ENCODE results near the gene FBXL16.
A peak's percentile ranks its signal among the peaks of the same experiment; 100 is the strongest.
"Not testable (repeated sequence)": the region's sequence is repeated elsewhere in the genome, so short reads cannot be mapped to it uniquely, and the experiment has no call there.

FBXL16 gene

DNA sequence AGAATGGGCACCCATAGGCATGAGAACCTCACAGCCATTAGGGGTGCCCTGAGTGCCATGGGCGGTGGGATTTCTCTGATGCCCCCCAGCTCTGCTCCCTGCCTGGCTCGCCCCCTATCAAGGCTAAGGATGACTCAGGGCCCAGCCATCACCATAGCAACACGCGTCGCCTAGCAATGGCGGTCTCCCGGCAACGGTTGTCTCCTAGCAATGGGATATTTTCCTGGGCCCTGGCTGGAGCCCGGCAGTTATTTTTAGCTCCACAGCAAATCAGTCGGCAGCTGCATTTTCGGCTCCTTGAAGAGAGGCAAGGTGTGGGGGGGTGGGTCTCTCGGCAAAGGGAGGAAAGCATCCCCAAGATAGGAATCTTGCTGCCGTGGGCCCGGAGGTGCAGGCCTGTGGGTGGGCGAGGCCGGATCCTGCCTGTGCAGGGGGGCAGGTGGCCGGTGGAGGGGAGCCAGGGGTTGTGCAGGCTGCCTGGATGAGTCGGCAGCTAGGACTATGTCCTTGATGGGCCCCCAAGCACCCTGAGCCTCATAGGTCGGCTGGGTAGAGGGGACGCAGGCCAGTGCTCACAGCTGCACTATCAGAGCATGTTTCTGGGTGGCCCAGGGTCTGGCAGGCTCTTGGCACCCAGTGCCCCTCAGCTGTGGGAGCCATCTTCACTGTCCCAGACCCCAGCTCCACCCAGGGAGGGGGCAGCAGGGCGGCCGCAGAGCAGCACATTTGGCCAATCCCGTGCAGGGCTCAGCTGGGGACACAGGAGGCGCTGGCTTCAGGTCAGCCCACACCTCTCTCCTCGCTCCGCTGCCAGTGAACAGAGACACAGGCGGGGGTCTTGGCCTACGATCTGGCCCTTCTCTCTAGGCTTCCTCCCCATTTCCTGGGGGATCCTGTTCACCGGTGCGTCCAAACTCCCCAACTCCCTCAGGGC is 4.2 kb upstream of the FBXL16 start:
- peak; percentile 91 for DNase-seq

GRCh38 chr16:708959-709358 is 3.4 kb upstream of the FBXL16 start:
- DNase-seq: no peak

GRCh38 chr16:708019-708418 is 2.4 kb upstream of the FBXL16 start:
- DNase-seq: no peak

GRCh38 chr16:707062-707538 is 1.5 kb upstream of the FBXL16 start:
- DNase-seq: no peak

DNA sequence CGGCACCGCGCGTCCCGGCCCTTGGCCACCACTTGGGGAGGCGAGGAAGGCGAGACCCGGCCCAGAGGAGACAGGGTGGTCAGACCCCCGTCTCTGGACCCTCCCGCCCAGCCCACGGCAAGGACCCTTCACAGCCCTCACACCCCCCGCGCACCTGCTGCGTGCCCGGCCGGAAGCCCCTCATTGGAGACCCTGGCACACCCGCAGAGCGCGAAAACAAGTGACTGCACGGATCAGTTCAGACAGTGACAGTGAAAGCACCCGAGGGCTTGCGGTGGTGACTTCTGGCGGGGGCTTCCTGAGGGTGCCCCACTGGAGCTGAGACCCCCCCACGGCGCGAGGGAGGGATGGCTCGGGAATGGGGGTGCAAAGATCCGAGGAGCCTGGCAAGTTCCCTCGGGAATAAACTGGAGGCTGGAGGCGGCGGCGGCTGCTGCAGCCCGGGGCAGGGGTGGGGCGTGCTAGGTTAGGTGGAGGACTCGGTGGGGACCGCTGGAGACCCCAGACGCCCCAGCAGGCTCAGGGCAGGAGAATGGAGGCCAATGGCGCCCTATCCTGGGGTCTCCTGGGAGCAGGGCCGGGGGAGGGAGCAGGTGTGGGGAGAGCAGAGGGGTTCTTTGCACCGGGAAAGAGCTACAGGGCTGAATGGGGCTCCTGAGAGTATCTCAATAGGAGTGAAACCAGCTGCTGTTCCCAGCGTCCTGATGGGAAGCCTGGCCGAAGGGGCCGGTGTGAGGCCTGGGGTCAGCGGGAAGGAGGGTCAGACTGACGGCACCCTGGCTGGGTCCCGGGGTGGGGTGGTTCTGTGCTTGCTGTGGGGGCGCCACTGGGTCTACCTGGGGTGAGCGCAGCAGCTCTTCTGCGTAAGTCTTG is 824 bp upstream of the FBXL16 start:
- DNase-seq: peak; percentile 43

DNA sequence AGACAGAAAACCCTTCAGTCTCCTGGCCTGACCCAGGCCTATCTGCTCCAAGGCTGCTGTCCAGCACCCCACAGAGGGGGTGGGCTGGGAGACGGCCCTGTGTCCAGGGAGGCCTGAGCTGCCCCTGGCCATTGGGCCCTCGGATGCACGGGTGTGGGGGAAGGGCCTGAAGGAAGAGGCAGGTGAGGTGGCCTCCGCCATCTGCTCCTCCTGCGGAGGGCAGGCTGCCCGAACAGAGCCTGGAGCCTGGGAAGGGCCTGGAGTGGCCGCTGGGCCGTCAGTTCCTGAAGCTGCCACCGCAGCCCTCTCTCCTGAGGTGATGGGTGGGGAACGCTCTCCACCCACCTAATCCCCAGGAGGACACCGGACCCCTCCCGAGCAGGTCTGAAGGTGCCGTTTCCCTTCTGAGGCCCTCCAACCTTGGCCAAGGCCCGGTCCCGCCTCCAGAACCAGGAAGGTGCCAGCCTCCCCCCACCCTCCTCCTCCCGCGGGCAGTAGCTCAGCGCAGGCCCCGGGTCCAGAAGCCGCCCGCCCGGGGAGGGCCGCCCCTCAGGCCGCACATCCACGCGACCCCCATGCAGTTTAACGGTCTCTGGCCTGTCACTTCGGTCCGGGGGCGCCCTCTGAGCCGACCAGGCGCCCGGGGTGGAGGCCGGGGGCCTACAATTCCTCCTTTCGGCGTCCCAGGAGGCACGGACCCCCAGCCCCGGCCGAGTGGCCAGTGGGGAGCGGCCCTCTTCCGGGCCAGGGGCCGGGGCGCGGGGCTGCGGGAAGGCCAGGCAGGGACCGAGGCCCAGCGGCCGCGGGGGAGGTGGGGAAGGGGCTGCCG is 835 bp downstream of the FBXL16 start:
- DNase-seq: no peak

DNA sequence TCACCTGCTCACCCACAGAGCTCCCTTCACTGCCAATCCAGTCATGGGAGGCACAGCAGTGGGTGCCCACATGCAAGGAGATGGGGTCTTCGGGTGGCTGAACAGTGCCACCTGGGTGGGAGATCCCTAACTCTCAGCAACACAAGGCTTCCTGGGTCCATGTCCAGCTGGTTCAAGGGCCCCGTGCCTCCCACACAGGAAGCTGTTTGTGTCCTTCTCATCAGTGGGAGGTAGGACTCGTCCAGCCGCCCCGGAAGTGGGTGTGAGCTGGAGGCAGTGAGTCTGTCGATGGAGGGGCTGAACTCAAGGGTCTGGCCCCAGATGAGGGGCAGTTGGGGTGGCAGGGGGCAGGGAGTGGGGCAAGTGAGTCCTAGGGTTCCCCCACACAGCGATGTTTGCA is 1.6 kb downstream of the FBXL16 start:
- DNase-seq: no peak

- no peak for DNase-seq
These were observed 2.2 kb downstream of the FBXL16 start for GRCh38 chr16:703406-703805.

GRCh38 chr16:702341-702740 is 3.3 kb downstream of the FBXL16 start:
- no peak for DNase-seq

DNA sequence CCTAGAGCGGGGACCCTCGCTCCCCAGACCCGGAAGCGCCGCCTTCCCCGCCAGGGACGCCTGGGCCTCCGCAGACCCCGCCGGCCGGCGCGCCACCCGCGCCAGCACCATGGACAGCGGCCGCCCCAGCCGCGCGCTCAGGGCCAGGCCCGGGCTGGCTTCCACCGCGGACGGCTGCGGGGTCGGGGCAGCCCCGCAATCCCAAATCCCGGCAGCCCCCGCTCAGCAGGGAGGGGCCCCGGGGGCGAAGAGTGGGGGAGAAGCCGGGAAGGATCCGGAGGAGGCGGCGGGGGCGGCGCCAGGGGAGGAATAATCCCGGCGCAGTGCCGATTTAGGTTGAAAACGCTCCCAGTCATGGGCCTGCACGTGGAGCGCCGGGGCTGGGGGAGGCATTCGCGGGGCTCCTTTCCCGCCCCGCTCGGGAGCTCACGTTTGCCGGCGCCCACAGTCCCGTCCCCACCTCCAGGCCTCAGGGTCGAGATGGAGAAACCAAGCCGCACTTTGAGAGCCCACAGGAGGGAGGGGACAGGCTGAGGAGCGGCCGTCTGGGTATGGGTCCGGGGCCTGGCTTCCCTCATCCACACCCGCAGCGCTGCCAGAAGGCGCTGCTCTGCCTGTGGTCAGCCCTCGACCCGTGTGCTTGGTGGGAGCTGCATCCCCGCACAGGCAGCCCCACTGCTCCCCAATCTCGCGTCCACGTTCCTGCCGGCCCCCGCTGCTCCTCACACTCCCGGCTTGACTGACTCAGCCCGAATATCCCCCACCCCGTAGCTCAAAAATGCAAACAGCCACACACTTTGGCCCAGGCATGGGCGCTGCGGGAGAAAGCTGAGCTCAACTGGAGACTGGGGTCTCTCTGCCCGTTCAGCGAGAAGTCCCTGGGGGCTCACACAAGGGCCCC is 4.7 kb downstream of the FBXL16 start:
- DNase-seq: no peak

GRCh38 chr16:698911-699671 is 6.5 kb downstream of the FBXL16 start:
- no peak for DNase-seq

- peak; percentile 17 for DNase-seq
These were observed 10.1 kb downstream of the FBXL16 start for GRCh38 chr16:695355-696089.

- no peak for DNase-seq
These were observed 10.7 kb downstream of the FBXL16 start for GRCh38 chr16:694863-695354.

DNA sequence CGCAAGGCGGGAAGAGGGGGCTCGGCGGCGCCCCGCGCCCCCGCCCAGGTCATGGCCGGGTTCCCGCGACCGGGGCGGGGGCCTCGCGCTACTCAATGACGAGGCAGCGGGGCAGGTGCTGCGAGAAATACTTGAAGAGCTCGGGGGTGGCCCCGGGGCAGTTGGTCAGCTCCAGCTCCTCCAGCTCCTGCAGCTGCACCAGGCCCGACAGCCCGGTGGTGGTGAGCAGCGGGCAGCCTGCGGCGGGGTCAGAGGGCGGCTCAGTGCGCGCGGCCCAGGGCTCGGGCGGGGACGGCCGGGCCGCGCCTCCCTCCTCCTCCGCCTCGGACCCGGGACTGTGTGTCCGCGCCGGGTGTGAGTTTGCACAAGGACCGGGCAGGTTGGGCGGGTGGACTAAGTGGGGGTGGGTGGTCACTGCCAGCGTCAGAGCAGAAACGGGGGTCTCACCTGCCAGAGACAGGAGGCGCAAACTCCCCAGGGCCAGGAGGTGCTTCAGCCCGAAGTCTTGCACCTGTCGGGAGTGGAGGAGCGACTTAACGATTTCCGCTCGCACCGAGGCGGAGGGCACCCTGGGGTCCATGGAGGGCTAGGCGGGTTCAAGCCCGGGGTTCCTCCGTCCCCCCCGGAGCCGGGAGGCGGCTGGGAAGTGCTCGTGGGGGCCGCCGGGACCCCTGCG is 11.3 kb downstream of the FBXL16 start:
- DNase-seq: no peak

DNA sequence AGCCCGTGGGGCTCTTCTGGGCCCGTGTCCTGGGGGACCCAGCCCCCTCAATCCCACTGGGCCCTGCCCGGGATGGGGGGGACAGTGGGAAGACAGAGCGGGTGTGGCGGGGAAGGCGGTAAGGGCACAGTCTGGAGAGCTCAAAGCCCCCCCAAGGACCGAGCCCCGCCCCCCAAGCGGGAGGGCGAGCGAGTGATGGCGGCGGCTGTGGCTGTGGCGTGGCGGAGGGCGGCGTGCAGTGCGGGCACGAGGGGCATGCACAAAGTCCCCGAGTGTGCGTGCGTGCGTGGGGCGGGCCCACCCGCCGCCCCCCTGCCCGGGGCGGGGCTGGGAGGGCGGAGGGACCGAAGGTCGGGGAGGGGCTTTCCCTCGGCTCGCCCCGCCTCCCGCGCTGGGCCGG is 11.8 kb downstream of the FBXL16 start:
- DNase-seq: no peak

GRCh38 chr16:693364-693763 is 12.2 kb downstream of the FBXL16 start:
- DNase-seq: no peak

DNA sequence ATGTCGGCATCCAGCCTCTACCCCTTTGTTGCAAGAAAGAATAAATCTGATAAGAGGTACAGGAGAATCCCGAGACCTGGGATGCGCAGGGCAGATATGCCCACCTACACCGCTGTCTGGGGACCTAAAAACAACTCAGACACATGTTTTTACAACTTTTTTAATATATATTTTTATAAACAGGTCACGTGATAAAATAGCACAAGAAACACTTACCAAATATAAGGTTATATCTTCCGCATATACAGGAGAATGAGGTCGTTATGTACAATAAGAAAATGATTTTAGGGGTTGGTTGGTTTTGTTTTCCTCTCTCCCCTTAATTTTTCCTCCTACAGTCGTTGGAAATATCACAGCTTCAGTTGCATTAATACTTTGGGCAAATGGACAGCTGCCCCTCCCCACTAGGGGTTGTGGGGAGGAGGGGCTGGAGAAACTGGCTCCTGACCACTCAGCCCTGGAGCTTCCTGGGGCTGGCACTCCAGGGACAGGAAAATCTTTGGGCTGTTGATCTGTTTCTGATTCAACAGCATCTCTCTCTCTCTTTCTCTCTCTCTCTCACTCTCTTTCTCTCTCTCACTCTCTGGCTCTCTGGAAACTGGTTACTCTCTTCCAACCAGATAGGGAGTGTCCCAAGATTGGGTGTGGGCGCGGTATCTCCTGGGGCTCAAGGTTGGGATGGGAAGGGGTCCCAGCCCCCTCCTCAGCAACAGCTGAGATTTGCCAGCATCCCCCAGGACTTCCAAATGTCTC is 13.1 kb downstream of the FBXL16 start:
- DNase-seq: no peak

DNA sequence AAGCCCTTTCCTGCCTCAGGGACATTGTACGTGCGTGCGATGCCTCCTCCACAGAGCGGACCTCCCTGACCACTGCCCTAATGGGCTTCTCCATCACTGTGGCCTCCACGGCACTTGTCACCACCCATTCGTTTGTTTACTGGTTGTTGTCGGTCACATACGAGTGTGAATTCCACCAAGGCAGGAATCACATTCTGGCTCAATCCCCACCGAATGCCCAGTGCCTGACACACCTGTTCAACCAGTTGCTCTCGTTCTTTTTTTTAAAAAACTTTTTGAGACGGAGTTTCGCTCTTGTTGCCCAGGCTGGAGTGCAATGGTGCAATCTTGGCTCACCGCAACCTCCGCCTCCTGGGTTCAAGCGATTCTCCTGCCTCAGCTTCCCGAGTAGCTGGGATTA is 14.4 kb downstream of the FBXL16 start:
- not testable (repeated sequence) for DNase-seq

All from NCI-H1436 (cell line).